Thoracic aorta (tissue), 2 donors: ENCODE measurements around the gene RPH3AL. TPM values are rescaled to one million over a fixed set of nuclear protein-coding genes. Genes with fewer than 3 reads are reported as not detected.
A peak's percentile ranks its signal among the peaks of the same experiment; 100 is the strongest.

ENCODE experiments used
- ATAC-seq: fragments of 150-250 bp; one replicate; pipeline ENCODE4 v1.8.0; 2017; ENCODE audit warnings: low read depth; ENCODE audit not compliant: insufficient number of reproducible peaks, low FRiP score
- DNase-seq: peaks from one replicate; pipeline ENCODE4 v3.0.0-alpha.2; 2020; ENCODE audit warnings: low spot score
- H3K27ac ChIP-seq, 2 donors: fragments of 200-600 bp; sonication (generic); 1 replicate in 1 of 2; 2 replicates in 1 of 2; pipeline ENCODE4 v1.5.1; 2016; ENCODE audit warnings: mild to moderate bottlenecking in 2 of 2, moderate library complexity in 2 of 2
- H3K27me3 ChIP-seq: fragments of 200-600 bp; sonication (generic); replicated peaks from 2 replicates; pipeline ENCODE4 v1.6.0; 2016; ENCODE audit warnings: mild to moderate bottlenecking; ENCODE audit not compliant: insufficient read depth
- H3K36me3 ChIP-seq: fragments of 200-600 bp; sonication (generic); one replicate; pipeline ENCODE4 v1.5.1; 2016
- H3K4me1 ChIP-seq, 2 donors: fragments of 200-600 bp; sonication (generic); 1 replicate in 1 of 2; 2 replicates in 1 of 2; pipeline versions ENCODE4 v1.5.1 to v1.6.0; 2016; ENCODE audit warnings: low read depth in 2 of 2, mild to moderate bottlenecking in 1 of 2; ENCODE audit not compliant: control insufficient read depth in 1 of 2
- H3K4me3 ChIP-seq: fragments of 200-600 bp; sonication (generic); 2 replicates; pipeline ENCODE4 v1.5.1; 2016; ENCODE audit warnings: mild to moderate bottlenecking
- H3K9me3 ChIP-seq: fragments of 200-600 bp; sonication (generic); 2 replicates; pipeline ENCODE4 v1.5.1; 2016
- total RNA-seq, 2 donors: library from RNA; depleted of rRNA; stranded (reverse); fragments of >200 nt; gene quantifications; one replicate each; pipeline versions ENCODE4 v1.1.0 to v1.2.3, GENCODE V29; 2016
- TF ChIP-seq, protein P1 (sequence below): fragments of 200-600 bp; sonication (generic); IDR thresholded peaks from one replicate; pipeline ENCODE4 v1.5.1; 2019; ENCODE audit warnings: antibody characterized with exemption

Gene RPH3AL
- total RNA-seq, 2 donors from 2014 or later, result 6.5 to 33.1 TPM

DNA sequence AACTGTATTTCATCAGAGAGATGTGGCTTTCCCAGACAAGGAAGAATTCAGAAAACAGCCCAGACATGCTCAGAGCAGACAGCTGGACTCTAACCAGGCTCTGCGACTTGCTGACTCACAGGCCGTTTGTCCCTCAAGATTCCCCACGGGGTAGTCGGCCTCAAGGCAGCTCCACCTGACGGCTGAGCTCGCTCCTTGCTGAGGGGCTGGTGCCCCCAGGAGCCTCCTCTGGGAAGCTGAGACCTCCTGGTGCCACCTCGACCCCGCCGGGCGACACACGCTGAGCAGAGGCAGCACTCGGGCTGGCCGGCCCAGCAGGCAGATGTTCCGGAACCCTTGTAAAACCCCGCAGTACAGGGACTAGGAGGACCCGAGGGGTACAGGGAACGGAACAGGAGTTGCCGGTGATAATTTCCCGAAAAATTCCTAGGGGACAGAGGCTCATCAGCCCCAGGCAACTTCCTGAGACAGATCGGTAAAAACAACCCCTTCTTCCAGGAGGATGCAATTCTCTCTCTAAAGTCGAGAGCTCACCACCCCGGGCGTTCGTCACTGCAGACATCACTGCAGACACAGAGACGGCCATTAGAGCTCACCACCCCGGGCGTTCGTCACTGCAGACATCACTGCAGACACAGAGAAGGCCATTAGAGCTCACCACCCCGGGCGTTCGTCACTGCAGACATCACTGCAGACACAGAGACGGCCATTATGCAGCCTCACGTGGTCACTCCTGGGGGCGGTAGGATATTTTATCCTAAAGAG is 19.9 kb downstream of the RPH3AL start:
- no peak for ATAC-seq

DNA sequence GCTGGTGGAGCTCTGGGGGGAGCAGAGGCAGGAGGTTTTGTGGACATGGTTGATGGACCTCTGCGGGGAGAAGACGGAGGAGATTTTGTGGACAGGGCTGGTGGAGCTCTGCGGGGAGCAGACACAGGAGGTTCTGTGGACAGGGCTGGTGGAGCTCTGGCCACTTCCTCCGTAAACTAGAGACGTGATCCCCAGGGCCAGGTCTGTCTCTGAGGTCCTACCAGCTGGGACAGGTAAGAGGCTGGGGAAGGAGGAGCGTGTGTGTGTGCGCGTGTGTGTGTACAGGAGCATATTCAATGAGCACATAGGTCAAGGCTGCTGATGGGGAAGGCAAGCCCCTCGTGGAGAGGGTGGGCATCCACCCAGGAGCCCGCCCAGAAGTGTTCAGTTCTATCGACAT is 20.6 kb downstream of the RPH3AL start:
- H3K4me1 ChIP-seq, result no peaks in the 10 kb centered on the region
- H3K27ac ChIP-seq, result no peak overlapping the region
- no peaks in the 10 kb centered on the region for H3K36me3 ChIP-seq
- H3K9me3 ChIP-seq, result no peaks in the 10 kb centered on the region
- H3K4me3 ChIP-seq, result peak overlapping the region; percentile 24
- DNase-seq (no peak), ATAC-seq (no peak)
- H3K27me3 ChIP-seq, result no peaks in the 10 kb centered on the region
- TF ChIP-seq, protein P1, sequence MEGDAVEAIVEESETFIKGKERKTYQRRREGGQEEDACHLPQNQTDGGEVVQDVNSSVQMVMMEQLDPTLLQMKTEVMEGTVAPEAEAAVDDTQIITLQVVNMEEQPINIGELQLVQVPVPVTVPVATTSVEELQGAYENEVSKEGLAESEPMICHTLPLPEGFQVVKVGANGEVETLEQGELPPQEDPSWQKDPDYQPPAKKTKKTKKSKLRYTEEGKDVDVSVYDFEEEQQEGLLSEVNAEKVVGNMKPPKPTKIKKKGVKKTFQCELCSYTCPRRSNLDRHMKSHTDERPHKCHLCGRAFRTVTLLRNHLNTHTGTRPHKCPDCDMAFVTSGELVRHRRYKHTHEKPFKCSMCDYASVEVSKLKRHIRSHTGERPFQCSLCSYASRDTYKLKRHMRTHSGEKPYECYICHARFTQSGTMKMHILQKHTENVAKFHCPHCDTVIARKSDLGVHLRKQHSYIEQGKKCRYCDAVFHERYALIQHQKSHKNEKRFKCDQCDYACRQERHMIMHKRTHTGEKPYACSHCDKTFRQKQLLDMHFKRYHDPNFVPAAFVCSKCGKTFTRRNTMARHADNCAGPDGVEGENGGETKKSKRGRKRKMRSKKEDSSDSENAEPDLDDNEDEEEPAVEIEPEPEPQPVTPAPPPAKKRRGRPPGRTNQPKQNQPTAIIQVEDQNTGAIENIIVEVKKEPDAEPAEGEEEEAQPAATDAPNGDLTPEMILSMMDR, result no peak

More for the DNA sequence above, 19.9 kb downstream of the RPH3AL start:
- H3K27ac ChIP-seq, result no peak overlapping the region
- H3K36me3 ChIP-seq, result no peaks in the 10 kb centered on the region
- no peaks in the 10 kb centered on the region for H3K9me3 ChIP-seq
- no peak for DNase-seq
- TF ChIP-seq, protein P1, result no peak
- no peaks in the 10 kb centered on the region for H3K4me1 ChIP-seq
- H3K4me3 ChIP-seq, result no peak overlapping the region
- no peaks in the 10 kb centered on the region for H3K27me3 ChIP-seq

DNA sequence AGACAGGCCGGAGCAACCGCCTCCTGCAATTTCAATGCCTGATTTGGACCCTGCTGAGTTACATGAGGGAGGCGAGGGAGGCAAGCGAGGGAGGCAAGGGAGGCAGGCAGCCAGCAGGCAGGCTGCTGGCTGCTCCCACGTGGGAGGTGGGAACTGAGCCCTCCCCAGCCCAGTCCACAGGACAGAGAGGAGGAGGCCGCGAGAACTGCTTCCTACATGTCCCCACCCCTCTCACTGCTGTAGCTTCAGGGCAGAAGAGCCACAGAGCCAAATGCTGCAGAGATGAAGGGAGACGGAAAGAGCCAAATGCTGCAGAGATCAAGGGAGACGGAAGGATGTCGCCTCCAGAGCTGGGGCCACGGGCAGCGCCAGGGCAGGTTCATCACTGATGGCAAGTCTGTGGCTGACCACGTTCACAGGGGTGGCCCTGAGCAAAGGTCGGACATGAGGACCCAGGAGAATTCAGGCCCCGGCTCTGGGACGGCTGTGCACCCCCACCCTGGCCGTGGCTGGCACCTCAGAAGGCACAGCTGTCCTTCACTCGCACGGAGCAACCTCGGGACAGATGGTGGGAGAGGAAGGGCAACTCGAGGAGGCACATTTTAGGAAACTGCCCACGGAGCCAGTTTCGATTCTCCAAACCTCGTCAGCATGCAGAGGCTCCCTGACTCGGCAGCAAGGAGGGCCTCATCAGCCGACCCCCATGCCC is 21.5 kb downstream of the RPH3AL start:
- TF ChIP-seq, protein P1, result no peak
- no peaks in the 10 kb centered on the region for H3K36me3 ChIP-seq
- H3K4me1 ChIP-seq, result no peaks in the 10 kb centered on the region
- H3K4me3 ChIP-seq, result peak overlapping the region; percentile 24
- H3K27ac ChIP-seq, result no peak overlapping the region
- H3K9me3 ChIP-seq, result no peaks in the 10 kb centered on the region
- no peaks in the 10 kb centered on the region for H3K27me3 ChIP-seq
- DNase-seq (no peak), ATAC-seq (no peak)

DNA sequence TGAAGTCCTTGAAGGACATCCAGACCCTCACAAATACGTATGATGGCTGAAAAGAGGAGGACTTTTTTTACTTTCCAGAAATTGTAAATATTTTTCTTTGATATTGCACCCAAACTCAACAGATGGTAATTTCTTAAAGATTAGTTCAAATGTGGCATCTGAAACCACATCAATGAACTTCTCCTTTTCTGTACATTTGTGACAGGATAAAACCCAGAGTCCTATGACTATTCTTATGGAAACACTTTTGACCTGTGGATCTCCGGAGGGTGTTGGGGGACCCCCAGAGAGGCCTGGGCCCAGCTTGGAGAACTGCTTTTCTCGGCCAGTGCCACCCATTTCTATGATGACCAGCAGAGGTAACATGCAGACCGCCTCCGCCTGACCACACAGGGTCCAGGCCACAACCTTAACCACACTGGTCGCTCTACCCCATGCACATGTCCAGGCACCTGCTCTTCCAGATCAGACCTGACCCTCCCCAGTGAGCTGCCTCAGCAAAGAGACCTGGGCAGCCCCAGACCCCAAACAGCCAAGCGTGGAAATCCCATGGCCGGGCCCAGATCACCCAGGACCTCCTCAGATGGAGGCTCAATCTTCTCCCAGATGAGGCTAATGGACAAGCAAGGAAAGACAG is 22.7 kb downstream of the RPH3AL start:
- Histone ChIP-seq H3K4me3 (no peak overlapping the region), H3K9me3 (no peaks in the 10 kb centered on the region), H3K27ac (no peak overlapping the region), H3K27me3 (no peaks in the 10 kb centered on the region), H3K4me1 (no peaks in the 10 kb centered on the region), H3K36me3 (no peaks in the 10 kb centered on the region)
- no peak for ATAC-seq
- TF ChIP-seq, protein P1, result no peak
- DNase-seq, result no peak

DNA sequence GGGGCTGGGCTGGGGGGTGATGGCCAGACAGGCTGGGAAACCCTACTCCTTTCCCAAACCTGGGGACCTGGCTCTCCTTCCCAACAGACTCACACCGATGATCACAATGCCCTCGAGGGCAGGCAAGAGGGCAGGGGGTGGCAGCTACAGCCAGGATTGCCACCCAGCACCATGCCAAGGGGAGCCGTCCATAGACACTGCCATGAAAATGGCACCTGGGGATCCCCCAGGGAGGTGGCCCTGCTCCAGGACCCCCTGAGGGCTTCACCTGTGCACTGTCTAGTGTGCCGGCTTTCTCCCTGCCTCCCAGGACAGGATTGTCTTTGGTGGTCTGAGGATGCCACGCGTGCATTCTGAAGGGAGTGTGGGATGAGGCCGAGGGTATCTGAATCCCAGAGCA is 24.6 kb downstream of the RPH3AL start:
- ATAC-seq, result no peak
- no peak for DNase-seq
- Histone ChIP-seq H3K36me3 (no peaks in the 10 kb centered on the region), H3K27me3 (no peaks in the 10 kb centered on the region), H3K9me3 (no peaks in the 10 kb centered on the region), H3K4me1 (no peaks in the 10 kb centered on the region), H3K4me3 (no peak overlapping the region), H3K27ac (no peak overlapping the region)
- TF ChIP-seq, protein P1, result no peak
